Activated CD4-positive, CD25-positive, alpha-beta regulatory T cell treated with anti-CD3 and anti-CD28 coated beads, Interleukin-2, amount 50 U/mL, for 16 hours (primary cell): ENCODE results near the gene CD8B2.
"Not testable (repeated sequence)": the region's sequence is repeated elsewhere in the genome, so short reads cannot be mapped to it uniquely, and the experiment has no call there.

Source experiments
- DNase-seq: peaks from one replicate; pipeline ENCODE4 v3.0.0-alpha.2; 2020; ENCODE audit warnings: low read depth, low spot score

The CD8B2 gene

GRCh38 chr2:106486551-106487385, at the start of gene CD8B2:
CD8B2 (plus strand) TSS chr2:106487364; CDS start chr2:106487427, 63 bp downstream.
- not testable (repeated sequence) for DNase-seq

DNA sequence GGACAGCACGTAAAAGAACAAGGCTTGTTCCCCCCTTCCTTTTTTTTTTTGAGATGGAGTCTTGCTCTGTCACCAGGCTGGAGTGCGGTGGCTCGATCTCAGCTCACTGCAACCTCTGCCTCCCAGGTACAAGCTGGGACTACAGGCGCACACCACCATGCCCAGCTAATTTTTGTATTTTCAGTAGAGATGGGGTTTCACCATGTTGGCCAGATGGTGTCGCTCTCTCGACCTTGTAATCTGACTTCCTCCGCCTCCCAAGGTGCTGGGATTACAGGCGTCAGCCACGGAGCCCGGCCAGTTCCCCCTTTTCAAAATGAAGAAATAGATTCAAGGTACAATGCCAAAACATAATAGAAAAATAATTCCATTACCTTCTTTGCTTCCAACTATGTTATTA, 25.3 kb upstream of the CD8B2 start:
- DNase-seq: not testable (repeated sequence)

- DNase-seq: not testable (repeated sequence)
These were observed 19.6 kb upstream of the CD8B2 start for GRCh38 chr2:106467516-106467915.

DNA sequence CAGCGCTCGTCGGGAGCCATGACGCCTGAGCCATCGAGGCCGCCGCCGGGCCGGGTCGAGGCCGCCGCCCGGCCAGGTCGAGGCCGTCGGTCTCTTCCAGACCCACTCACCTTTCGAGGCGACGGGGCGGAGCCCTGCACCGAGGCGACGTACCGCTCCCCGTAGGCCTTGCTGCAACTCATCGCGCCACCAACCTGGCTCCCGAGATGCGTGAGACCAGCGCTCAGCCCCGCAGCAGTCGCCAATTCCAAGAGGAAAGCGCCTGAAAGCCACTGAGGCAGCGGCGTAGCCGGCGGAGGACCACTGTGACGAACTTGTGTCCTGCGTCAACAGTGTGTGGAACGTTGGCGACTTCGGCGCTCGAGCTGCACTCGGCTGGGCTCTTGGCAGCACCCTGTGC, 19.1 kb upstream of the CD8B2 start, which contains the start of gene RGPD3:
TSS of gene RGPD3 (minus strand) at position 307 of the 400 bp plus-strand sequence. CDS start at position 182, 125 bp downstream.
- DNase-seq: not testable (repeated sequence)

DNA sequence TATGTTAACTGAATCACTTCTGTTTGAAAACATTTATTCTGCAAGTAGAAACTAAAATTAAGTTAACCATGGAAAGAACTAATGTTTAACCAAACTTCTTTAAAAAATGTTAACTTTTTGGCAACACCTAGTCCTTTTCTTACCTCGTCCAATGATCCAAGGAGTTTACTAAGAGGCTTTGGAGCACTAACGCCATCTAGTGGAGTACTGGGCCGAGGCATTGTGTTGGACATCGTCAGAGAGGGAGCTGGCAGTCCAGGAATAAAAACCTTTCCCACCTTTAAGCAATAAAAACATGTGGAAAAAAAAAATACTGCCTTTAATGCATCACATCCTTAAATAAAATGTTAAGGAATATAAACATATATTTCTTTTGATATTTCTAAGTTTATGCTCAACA, 16.5 kb upstream of the CD8B2 start:
- DNase-seq: peak; percentile 19

GRCh38 chr2:106477647-106478046, 9.5 kb upstream of the CD8B2 start:
- DNase-seq: not testable (repeated sequence)

GRCh38 chr2:106479563-106479962, 7.6 kb upstream of the CD8B2 start:
- DNase-seq: not testable (repeated sequence)

DNA sequence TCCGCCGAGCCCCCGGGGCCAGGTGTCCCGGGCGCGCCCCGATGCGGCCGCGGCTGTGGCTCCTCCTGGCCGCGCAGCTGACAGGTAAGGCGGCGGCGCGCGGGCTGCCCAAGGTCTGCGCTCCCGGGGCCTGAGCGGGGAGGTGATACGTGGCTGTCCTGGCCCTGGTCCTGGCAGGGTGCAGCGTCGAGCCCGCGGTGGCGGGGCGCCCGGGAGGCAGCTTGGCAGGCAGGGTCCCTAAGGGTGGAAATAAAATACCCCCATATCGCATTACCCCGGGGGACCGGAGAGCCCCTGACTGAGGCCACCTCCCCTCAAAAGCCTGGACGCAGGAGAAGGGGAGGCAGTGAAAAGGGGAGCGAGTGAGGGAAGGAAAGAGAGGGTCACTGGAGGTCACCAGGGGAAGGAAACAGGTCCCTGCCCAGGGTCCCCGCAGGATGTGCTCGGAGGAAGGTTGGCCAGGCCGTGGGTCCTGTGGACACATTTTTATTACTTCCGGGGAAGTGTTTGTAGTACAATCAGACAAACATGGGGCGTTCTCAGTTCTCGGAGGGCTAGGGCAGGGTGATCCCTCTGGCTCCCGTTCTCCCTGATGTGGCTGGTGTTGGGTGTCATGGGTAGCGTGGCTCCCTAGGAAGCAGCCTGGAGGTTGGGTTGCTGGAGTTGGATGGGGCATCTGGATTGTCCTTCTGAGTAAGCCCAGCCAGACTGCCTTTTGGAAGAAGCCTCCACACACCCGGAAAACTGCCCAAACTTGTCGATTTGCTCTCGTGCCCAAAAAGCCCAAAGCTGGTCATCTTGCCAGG, 425 bp downstream of the CD8B2 start:
- not testable (repeated sequence) for DNase-seq

DNA sequence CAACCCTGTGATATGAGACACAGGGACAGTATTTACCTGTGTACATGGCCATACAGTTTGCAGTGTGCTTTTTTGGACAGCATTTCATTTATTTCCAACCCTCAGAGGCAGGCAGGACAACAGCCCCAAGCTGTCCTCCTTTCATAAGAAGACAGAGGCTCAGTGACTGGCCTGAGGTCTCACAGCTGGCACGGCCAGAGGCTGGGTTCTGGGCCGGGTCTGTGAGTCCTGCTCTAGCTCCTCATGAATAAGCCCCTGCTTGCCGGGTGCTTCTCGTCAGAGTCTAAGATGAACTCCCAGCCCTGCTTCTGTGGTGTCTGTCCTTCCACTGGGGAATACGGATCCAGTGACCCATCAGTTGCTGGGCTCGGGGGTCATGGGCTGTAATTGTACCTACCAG, 2.5 kb downstream of the CD8B2 start:
- DNase-seq: not testable (repeated sequence)

DNA sequence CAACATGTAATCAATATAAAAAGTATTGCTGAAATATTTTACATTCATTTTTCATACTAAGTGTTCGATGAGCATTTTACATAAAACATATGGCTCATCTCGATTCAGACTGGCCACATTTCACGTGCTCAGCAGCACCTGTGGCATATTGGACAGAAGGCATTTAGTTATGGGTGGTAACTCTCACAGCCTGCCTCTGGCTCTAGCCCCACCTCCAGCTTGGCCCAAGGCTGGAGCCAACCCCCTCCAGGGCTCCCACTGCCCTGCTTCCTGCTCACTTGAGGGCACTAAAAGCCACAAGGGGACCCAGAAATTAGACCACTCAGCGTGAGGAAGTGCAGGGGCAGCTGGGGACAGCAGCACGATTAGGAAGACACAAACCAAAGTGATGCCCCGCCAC, 5.2 kb downstream of the CD8B2 start:
- not testable (repeated sequence) for DNase-seq

DNA sequence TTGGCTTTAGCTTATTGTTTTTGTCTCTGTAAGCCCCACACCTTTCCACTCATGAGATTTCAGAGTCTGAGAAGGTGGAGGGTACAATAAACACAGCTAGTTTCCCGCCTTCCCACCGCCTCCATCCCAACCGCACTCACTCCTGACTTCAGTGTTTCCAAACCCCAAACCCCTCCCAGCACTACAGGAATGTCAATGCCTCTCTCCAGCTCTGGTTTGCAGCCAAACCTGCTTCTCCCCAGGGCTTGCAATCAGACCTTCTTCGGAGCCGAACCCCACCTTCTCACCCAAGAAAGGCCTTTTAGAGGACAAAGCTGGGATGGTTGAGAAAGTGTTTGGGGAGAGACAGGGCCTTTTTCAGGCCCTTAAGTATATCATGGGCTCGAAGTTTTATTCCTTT, 5.7 kb downstream of the CD8B2 start:
- not testable (repeated sequence) for DNase-seq

DNA sequence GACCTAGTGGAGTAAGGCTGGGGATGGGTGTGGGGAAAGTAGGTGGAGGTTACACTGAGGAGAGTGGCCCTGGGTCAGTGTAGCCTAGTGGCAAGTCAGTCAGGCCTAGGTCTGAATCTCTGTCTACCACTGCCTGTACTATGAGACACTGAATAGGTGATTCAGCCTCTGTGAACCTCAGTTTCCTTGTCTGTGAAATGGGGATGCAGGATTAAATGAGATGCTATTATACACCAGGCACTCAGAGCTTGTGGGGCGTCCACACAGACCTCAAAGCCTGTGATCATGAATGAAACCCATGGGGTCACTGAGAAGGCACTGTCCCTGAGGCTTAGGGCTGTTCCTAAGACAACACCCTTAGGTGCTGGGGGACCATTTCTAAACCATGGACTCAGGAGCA, 11.4 kb downstream of the CD8B2 start:
- DNase-seq: not testable (repeated sequence)

- DNase-seq: not testable (repeated sequence)
These were observed 13.2 kb downstream of the CD8B2 start for GRCh38 chr2:106500350-106500749.

DNA sequence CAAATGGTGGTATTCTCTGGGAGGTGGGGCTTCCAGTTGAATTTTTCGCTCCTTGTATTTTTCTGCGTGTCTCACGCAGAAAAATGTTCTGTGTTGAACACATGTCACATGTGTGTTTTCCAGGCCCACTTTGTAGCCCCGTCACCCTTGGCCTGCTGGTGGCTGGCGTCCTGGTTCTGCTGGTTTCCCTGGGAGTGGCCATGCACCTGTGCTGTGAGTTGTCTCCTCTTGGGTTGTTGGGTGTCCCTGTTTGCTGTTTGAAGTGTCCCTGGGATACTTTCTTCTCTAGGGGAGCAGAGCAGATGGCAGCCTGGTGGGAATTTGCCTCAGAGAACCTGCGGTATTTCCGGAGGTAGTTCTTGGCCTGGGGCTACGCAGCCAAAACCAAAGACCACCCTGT, 15.2 kb downstream of the CD8B2 start:
- DNase-seq: not testable (repeated sequence)

- DNase-seq: not testable (repeated sequence)
These were observed 17.0 kb downstream of the CD8B2 start for GRCh38 chr2:106504192-106504591.

DNA sequence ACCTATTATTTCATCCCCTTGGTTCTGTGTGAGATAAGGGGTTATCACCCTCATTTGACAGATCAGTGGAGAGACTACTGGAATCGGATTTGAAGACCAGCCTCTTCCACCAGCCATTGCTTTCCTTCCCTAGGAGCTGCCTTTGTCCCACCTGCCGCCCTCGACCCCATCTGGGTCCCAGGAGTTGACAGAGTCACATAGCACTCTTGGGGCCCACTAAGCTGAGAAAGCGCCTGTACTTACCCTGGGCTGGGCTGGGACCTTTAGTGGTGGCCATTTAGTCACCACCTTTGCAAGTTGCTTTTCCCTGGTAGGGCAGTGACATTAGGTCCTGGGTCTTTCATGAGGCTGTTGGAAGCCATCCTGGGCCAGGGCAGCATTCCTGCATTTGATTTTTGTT, 17.6 kb downstream of the CD8B2 start:
- not testable (repeated sequence) for DNase-seq

DNA sequence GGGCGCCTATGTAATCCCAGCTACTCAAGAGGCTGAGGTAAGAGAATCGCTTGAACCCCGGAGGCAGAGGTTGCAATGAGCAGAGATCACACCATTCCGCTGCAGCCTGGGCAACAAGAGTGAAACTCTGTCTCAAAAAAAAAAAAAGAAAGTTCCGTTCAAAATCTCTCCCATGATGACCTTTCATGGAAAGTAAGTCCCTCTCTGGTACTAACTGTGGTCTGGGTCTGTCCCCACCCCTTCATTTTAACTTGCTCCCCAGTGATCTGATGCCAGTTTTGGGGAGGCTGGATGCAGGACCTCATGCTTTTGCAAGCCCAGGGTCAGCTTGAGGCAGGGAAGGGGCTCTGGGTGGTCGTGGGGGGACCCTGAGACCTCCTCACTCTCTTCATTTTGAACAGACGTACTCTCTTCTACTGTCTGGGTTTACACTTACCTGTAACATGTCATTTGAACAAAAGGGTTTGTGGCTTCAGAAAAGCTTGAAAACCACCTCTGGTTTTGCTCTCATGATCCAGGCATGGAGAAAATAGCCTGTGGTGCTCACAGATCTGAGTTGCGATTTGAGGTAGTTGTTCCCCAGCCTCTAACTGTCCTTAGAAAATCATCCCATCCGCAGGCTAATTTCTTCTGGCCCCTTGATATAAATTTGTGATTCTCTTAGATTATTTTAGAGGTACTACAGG, 19.0 kb downstream of the CD8B2 start:
- DNase-seq: not testable (repeated sequence)

- DNase-seq: not testable (repeated sequence)
These were observed 21.7 kb downstream of the CD8B2 start for GRCh38 chr2:106508660-106509373.

GRCh38 chr2:106509374-106509770, 22.2 kb downstream of the CD8B2 start:
- DNase-seq: not testable (repeated sequence)

GRCh38 chr2:106510791-106511190, 23.6 kb downstream of the CD8B2 start:
- not testable (repeated sequence) for DNase-seq

- not testable (repeated sequence) for DNase-seq
These were observed 24.3 kb downstream of the CD8B2 start for GRCh38 chr2:106511476-106511901.
